Glomerular visceral epithelial cell (primary cell): ENCODE measurements around the gene MMEL1.

Experiments used
- DNase-seq: peaks from one replicate; pipeline ENCODE4 v3.0.0-alpha.2; 2016; ENCODE audit errors: extremely low spot score

Gene MMEL1

GRCh38 chr1:2544875-2545640 lies 87.8 kb downstream of the MMEL1 start:
- no peak for DNase-seq

DNA sequence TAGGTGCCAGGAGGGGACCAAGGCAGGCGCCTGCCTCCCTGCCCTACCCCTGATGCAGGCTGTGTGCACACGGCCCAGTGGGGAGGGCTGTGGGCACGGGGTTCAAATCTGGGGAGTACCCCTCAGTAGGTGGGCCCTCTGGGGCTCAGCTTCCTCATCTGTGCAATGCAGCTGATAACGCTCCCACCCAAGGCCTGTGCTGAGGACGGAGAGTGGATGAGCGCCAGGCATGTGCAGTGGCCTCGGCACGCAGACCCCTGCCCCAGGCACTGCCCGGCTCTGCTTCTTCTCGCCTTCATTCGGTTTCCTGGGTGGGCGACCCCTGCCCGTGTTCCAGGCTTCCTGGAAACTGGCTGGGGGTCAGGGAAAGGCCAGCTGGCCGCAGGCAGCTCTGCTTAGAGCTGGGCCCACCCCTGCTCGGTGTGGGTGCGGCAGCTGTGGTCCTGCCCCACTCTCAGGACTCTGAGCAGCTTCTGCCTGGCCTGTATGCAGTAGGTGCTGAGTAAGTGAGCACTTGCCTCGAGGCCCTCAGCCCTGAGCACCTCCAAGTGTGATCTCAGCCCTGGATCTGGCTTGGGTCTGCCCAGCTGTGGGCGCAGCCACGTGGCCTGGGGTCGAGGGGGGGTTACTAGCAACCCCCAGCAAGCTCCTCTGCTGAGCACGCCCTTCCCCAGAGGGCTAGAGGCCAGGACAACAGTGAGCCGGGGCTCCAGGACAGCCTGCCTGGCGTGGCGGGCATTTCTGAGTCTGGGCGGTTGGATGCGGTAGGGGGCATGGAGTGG lies 88.5 kb downstream of the MMEL1 start:
- no peak for DNase-seq

GRCh38 chr1:2543543-2544092 lies 89.2 kb downstream of the MMEL1 start:
- DNase-seq: no peak

- DNase-seq: no peak
Measured at GRCh38 chr1:2542246-2542915, 90.4 kb downstream of the MMEL1 start.

DNA sequence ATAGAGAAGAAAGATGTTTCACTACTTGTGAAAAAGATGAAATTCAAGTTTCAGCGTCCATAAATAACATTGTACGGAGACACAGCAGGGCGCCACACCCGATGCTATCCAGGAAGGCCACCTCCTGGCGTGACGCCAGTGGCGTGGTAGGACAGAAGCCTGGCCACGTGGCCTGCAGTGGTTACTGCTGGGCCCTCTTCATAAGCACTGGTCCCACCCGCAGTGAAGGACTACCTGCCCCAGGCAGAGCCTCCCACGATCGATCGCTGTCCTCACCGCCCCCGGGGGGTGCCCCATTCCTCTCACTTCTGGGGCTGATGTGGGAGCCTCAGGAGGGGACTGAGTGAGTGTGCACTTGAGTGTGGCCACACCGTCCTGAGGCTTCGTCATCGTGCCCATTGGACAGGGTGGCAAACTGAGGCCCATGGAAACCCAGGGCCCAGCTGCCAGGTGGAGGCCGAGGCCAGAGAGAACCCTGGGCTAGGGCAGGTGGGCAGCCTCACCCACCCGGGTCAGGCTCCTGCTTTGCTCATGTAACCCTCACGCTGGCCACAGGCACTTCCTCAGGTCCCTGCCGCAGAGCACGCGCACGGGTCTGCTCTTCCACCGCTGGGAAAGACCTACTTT lies 91.1 kb downstream of the MMEL1 start:
- DNase-seq: no peak

GRCh38 chr1:2540816-2541492 lies 91.9 kb downstream of the MMEL1 start:
- no peak for DNase-seq
